ENCODE results near the gene HAVCR1. TPM values are rescaled to one million over a fixed set of nuclear protein-coding genes. Genes with fewer than 3 reads are reported as not detected.
"Not testable (repeated sequence)": the region's sequence is repeated elsewhere in the genome, so short reads cannot be mapped to it uniquely, and the experiment has no call there.

HAVCR1 gene
- total RNA-seq, 1 experiment from 2014 or later: not detected

- Histone ChIP-seq H3K4me1 (replicated peaks; ENCODE audit: insufficient read depth) (peaks cover 28% of the 10 kb centered on the region), H3K27ac (peak overlapping the region; percentile 27; the same call in 1 of the 2 replicates), H3K9me3 (ENCODE audit: insufficient read depth, low read depth) (no peaks in the 10 kb centered on the region), H3K79me2 (ENCODE audit: low read depth) (no peaks in the 10 kb centered on the region), H3K4me2 (peak overlapping the region; percentile 41), H3K4me3 (no peak overlapping the region), H2AFZ (0 out of 2 replicates have a peak overlapping the region, but pooled peaks have one; percentile 34), H3F3A (ENCODE audit: insufficient read depth, low read depth) (peaks cover 9% of the 10 kb centered on the region; the same call in 1 of the 2 replicates), H3K9me2 (ENCODE audit: insufficient read depth) (no peaks in the 10 kb centered on the region), H3K27me3 (ENCODE audit: insufficient read depth, low read depth) (no peaks in the 10 kb centered on the region), H3K36me3 (ENCODE audit: low read depth) (no peaks in the 10 kb centered on the region), H4K20me1 (ENCODE audit: insufficient read depth) (no peaks in the 10 kb centered on the region)
- intact Hi-C loops (cut with micrococcal nuclease; ENCODE audit: unreplicated experiment): no loop called here
- CTCF ChIA-PET: no interaction called here
- peak in 1 of 2 experiments; percentile 7 for DNase-seq
- POLR2A ChIA-PET (ENCODE audit: unreplicated experiment): no interaction called here
- TF ChIP-seq CTCF (conservative IDR thresholded peaks at IDR 0.05) (no peak), EZH2 (IDR thresholded peaks at IDR 0.05; ENCODE audit: low read depth) (no peak)
- no TSS peak for BruUV-seq (replicated peaks)
These were observed 5.0 kb upstream of the HAVCR1 start for GRCh38 chr5:157063776-157064430.

- H2AFZ ChIP-seq: 0 out of 2 replicates have a peak overlapping the region, but pooled peaks have one; percentile 67
- peaks cover 28% of the 10 kb centered on the region for H3K4me1 ChIP-seq (replicated peaks; ENCODE audit: insufficient read depth)
- no peak overlapping the region for H3K27ac ChIP-seq
- H3F3A ChIP-seq (ENCODE audit: insufficient read depth, low read depth): peaks cover 9% of the 10 kb centered on the region; the same call in 1 of the 2 replicates
- TF ChIP-seq CTCF (conservative IDR thresholded peaks at IDR 0.05) (no peak), EZH2 (IDR thresholded peaks at IDR 0.05; ENCODE audit: low read depth) (no peak)
- no peak for DNase-seq
- POLR2A ChIA-PET (ENCODE audit: unreplicated experiment): no interaction called here
- H3K9me3 ChIP-seq (ENCODE audit: insufficient read depth, low read depth): no peaks in the 10 kb centered on the region
- H3K4me3 ChIP-seq: no peak overlapping the region
- H3K36me3 ChIP-seq (ENCODE audit: low read depth): no peaks in the 10 kb centered on the region
- CTCF ChIA-PET: no interaction called here
- H4K20me1 ChIP-seq (ENCODE audit: insufficient read depth): no peaks in the 10 kb centered on the region
- no TSS peak for BruUV-seq (replicated peaks)
- H3K79me2 ChIP-seq (ENCODE audit: low read depth): no peaks in the 10 kb centered on the region
- H3K27me3 ChIP-seq (ENCODE audit: insufficient read depth, low read depth): no peaks in the 10 kb centered on the region
- no peaks in the 10 kb centered on the region for H3K9me2 ChIP-seq (ENCODE audit: insufficient read depth)
- intact Hi-C loops (cut with micrococcal nuclease; ENCODE audit: unreplicated experiment): no loop called here
- H3K4me2 ChIP-seq: peak overlapping the region; percentile 34; the same call in 1 of the 2 replicates
These were observed 975 bp upstream of the HAVCR1 start for GRCh38 chr5:157059891-157060290.

- ChIA-PET POLR2A (ENCODE audit: unreplicated experiment) (no interaction called here), CTCF (no interaction called here)
- no peak overlapping the region for H3K27ac ChIP-seq
- no peak overlapping the region for H3K4me3 ChIP-seq
- no peak overlapping the region for H3K4me2 ChIP-seq
- H3K27me3 ChIP-seq (ENCODE audit: insufficient read depth, low read depth): no peaks in the 10 kb centered on the region
- no peaks in the 10 kb centered on the region for H3K36me3 ChIP-seq (ENCODE audit: low read depth)
- no peak for TF ChIP-seq CTCF (conservative IDR thresholded peaks at IDR 0.05)
- no peak for TF ChIP-seq EZH2 (IDR thresholded peaks at IDR 0.05; ENCODE audit: low read depth)
- H3K9me3 ChIP-seq (ENCODE audit: insufficient read depth, low read depth): no peaks in the 10 kb centered on the region
- DNase-seq: no peak
- intact Hi-C loops (cut with micrococcal nuclease; ENCODE audit: unreplicated experiment): no loop called here
- no TSS peak for BruUV-seq (replicated peaks)
- H3F3A ChIP-seq (ENCODE audit: insufficient read depth, low read depth): no peaks in the 10 kb centered on the region
- H4K20me1 ChIP-seq (ENCODE audit: insufficient read depth): no peaks in the 10 kb centered on the region
- no peaks in the 10 kb centered on the region for H3K9me2 ChIP-seq (ENCODE audit: insufficient read depth)
- H3K79me2 ChIP-seq (ENCODE audit: low read depth): no peaks in the 10 kb centered on the region
- no peak overlapping the region for H2AFZ ChIP-seq
- peaks cover 14% of the 10 kb centered on the region for H3K4me1 ChIP-seq (replicated peaks; ENCODE audit: insufficient read depth)
These were observed 1.2 kb downstream of the HAVCR1 start for GRCh38 chr5:157057459-157058370.

GRCh38 chr5:157056848-157057247 is 2.1 kb downstream of the HAVCR1 start:
- H3K79me2 ChIP-seq (ENCODE audit: low read depth); POLR2A ChIA-PET (ENCODE audit: unreplicated experiment); H3K4me3 ChIP-seq; H4K20me1 ChIP-seq (ENCODE audit: insufficient read depth); intact Hi-C loops (cut with micrococcal nuclease; ENCODE audit: unreplicated experiment); H3K36me3 ChIP-seq (ENCODE audit: low read depth); H3K4me2 ChIP-seq; H2AFZ ChIP-seq; BruUV-seq (replicated peaks); H3K9me3 ChIP-seq (ENCODE audit: insufficient read depth, low read depth); H3K27ac ChIP-seq; CTCF ChIA-PET; H3K27me3 ChIP-seq (ENCODE audit: insufficient read depth, low read depth); H3K9me2 ChIP-seq (ENCODE audit: insufficient read depth); DNase-seq; H3F3A ChIP-seq (ENCODE audit: insufficient read depth, low read depth): not testable (repeated sequence)
- H3K4me1 ChIP-seq (replicated peaks; ENCODE audit: insufficient read depth): peaks cover 14% of the 10 kb centered on the region

All from PC-9 (cell line).